Stimulated activated CD4-positive, alpha-beta T cell treated with anti-CD3 and anti-CD28 coated beads, Interleukin-12 subunit alpha, Interleukin-12 subunit beta, amount 100 ng/mL, for 24 hours (primary cell): ENCODE data around the gene SLC45A2.

Experiments used
- DNase-seq, 2 experiments: peaks; one replicate each; pipeline ENCODE4 v3.0.0-alpha.2; 2020; ENCODE audit warnings: low read depth in 2 of 2

Gene SLC45A2

DNA sequence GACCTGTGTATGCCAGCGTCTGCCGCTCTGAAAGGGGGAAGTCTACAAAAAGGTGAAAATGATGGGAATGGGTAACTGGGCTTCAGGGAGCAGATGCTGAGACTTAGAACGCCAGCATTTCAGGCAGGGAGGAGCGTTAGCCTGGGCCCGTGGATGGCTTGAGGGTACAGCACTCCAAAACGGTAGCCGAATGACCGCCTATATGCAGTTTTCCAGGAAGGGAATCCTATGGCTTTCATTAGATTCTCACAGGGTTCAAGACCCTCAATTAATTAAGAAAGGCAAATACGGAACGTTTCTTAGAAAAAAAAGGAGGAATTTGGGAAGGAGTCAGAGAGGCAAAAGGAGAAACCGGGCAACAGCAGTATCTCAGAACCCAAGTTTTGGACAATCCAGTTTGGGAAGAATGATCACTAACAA, 22.7 kb upstream of the SLC45A2 start:
- no peak for DNase-seq

DNA sequence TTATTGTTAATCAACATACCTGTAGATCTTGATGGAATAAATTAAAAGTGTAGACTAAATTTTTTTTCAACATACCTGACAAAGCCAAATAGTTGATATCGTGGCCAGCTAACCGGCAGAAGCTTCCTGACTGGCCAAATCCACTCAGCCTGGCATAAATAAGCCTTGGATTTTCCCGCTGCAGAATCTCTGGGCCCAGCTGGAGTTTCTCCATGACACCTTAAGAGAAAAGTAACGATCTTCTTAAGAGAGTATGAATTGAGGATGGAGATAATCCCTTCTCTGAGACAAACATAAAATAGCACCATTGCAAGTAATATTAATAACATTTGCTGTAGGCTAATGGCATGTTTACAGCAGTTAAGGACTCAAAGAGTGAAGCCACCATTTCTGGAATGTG, 21.2 kb upstream of the SLC45A2 start:
- no peak for DNase-seq

DNA sequence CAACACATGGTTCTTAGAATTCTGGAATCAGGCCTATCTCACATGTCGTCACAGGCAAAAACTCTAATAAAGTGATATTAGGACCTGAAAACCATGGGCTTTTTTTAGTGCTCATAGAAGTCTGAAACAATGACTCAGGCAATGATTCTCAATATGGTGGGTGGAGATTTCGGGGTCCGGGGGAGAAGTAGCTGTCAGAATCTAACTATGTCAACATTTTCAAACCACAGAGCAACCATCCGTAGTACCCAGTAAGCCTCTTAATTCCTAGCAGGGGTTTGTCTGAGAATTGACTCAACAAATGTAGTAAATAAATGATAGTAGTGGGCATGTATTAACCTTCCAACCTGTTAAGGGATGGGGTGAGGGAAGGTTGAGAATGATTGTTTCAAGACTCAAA, 20.7 kb upstream of the SLC45A2 start:
- peak in 1 of 2 experiments; percentile 14 for DNase-seq

DNA sequence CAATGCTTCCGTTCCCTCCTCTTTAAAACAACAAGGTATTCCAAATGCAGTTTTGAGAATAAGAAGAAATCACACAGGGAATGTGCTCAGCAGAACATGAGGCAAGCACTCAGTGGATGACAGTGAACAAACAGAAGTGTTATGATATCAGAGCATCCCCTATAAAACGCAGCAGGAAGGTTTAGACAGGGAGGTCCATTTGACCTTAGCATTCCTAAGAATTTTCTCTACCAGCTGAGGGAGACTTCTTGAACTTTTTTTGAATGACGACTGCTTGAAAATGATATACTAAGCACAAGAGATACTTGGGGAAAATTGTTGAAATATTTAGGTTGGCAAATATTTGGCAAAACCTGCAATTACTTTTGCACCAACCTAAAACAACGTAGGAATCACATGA, 19.4 kb upstream of the SLC45A2 start:
- DNase-seq = no peak

DNA sequence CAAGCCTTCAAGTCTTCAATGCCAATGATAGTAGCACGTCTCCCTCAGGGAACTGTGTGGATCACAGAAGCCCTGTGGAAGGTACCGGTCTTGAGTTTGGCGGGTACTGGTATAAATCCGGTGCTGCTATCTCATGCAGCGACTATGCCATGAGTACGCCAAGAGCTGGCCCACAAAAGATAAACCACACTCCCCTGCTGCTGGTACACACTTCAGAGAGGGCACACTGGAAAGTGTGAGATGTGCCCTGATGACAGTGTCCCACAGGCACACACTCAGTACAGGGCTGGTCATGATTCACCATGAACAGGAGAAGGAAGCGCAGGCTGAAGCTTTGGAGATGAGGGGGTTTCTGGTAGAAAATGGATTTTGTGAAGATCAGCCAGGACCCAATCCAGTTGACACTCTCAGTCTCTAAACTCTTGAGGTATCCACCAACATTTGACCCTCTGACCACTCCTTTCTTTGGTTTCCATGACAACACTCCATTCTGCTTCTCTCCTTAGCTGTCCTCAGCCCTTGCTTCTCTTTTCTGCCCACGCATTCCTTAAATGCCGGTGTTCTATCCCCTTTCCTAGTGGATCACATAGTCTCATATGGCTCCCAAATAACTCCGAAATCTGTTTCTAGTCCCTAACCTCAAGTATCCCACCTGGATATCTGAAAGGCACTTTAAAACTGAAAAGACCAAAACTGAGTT, 18.3 kb upstream of the SLC45A2 start:
- DNase-seq = no peak

DNA sequence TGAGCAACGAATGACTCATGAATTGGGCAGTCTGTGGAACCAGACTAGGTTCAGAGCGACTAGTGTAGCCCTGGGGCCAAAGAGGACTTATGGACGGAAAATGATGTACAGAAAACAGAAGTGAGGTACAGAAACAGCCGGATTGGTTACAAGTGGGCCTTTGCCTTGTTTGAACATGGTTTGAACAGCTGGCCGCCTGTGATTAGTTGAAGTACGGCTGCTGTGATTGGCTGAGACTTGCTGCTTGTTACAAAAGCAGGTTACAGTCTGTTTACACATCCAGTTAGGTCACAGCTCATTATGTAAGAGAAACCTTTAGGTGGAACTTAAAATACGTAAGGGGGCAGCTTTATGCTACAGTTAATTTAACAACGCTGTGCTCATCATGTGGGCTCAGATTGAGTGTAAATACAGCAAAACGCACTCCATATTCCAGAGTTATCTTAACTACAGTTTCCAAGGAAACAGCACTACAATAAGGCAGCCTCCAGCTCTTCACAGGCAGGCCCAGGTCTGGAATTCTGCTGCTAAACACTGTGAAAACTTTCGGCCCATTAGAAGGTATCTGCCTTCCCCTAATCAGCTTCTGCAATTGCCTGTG, 16.8 kb upstream of the SLC45A2 start:
- DNase-seq = no peak

DNA sequence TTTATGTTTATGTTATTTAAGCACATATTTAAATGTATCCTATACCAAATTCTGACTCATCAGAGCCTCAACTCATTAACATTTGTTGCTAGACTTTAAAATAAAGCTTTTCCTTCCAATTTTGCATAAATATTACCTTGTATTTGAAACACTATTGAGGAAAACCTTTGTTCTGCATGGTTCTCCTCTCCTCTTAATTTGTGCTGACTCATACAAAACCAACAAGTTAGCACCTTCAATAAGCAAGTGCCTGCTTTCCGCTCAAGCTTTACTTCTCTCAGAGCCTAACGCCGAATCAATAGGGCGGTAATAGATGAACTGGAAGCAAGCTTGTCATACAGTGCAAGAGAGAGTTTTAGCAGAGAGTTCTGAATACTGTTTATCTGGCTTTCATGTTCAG, 15.5 kb upstream of the SLC45A2 start:
- no peak for DNase-seq

DNA sequence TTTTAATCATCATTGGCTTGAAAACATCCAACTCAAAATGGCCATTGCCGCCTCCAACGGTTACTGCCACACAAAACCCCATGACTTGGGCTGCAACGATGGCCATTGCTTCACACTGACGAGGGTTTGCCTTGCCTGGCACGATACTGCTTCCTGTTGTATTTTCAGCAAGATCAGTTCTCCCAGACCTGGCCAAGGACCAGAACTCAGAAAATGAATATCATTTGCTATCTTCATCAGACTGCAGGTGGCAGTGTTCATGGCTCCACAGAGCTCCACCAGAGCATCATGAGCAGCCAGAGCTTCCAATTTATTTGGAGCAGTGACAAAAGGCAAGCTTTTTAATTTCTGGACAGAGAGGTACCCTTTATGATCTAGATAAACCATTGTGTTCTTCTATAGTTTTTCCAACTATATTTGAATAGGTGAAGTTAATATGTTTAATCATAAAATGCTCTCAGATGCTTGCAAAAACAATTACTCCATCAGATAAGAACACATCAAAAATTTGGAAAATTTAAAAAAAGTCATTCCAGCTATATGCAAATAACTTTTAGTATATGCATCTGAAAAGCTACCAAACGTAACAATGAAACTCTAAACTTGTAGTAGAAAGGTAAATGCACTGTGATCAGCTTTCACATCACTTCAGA, 13.0 kb upstream of the SLC45A2 start:
- no peak for DNase-seq

DNA sequence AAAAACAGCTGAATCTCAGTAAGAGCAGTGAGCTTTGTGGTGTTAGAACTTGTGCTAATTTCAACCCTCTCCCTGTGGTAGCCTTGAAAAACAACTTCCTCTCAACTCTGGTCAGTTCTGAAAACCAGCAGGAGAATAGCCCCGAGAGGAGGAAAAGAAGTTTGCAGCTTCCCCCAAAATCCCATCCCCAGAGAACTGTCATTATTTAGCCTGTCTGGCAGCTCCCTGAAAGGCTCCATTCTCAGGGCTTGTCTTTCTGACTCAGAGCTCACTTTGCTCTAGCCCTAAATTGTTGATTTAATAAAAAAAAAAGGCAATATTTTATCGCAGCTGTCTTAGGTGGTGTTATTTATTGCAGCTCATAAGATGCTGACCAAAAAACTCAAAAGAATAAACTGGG, 11.4 kb upstream of the SLC45A2 start:
- DNase-seq = no peak

DNA sequence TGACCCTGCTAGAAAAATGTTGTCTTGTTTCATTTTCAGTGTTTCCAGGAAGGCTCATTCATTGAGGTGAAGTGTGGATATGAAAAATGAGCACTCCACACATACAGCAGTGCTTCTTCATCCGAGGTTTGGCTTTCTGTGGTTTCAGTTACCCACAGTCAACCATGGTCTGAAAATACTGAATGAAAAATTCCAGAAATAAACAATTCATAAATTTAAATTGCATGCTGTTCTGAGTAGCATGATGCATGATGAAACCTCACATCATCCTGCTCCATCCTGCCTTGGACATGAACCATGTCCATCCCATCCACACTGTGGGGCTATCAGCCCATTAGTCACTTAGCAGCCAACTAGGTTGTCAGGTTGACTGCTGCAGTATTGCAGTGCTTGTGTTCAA, 10.4 kb upstream of the SLC45A2 start:
- DNase-seq = no peak

DNA sequence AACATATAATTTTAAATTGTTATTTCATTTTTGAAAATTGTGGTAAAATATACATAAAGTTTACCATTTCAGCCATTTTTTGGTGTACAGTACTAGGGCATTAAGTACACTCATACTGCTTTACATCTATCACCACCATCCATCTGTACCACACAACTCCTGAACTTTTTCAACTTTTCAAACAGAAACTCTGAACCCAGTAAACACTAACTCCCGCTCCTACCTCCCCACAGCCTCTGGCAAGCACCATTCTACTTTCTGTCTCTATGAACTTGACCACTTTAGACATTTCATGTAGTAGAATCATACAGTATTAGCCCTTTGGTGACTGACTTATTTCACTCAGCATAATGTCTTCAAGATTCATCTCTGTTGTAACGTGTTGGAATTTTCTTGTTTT, 8.4 kb upstream of the SLC45A2 start:
- no peak for DNase-seq

DNA sequence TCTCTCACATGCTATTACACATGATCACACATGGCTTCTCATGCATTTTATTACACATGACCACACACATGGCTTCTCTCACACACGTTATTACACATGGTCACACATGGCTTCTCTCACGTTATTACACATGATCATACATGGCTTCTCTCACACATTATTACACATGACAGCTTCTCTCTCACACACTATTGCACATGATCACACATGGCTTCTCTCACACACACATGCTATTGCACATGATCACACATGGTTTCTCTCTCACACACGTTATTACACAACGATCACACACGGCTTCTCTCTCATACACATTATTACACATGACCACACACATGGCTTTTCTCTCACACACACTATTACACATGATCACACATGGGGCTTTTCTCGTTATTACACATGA, 954 bp upstream of the SLC45A2 start:
- DNase-seq = no peak

DNA sequence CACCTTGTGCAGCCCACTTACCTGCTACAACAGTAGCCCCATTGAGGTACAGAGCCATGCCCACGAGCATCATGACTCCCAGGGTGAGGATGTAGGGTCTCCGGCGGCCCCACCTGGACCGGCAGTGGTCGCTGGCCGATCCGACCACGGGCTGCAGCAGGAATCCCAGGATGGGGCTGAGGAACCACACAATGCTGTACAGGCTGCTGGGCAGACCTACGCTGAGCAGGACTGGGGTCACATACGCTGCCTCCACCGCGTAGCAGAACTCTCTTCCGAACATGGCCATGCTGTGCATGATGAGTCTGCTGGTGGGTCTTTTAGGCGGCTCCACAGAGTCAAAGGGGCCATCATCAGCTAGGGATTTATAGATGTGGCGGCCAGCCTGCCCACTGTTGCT, 315 bp downstream of the SLC45A2 start:
- no peak for DNase-seq

DNA sequence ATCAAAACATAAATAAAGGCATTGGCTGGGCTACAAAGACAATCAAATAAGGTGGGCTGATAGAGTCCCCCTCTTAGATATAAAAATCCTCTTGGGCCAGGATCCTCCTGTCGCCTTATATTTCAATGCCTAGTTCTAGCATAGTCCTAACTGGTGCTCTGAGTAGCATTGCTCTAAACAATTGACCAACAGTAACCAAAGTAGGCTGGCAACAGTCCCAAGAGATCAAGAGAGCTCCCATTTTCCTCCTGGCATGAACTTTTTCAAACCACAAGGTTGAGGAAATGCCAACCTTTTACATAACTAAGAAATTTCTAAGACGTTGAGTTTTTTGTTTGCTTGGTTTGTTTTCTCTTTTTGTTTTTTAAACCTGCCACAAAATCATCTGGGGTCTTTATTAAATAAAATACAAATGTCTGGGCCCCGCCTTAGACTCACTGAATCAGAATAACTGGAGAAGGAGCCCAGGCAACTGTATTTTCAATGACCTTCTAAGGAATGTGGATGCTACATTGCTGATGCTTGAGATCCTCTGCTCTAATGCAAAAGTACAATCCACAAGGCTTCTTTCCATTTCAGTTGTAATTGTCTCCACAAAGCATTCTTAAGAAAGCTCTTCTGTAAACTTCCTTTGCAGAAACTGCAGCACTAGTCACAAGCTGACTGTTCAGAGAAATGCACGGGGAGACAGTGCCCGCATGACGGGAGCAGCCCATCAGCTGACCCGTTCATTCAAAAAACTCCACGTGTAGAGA, 2.9 kb downstream of the SLC45A2 start:
- no peak for DNase-seq

DNA sequence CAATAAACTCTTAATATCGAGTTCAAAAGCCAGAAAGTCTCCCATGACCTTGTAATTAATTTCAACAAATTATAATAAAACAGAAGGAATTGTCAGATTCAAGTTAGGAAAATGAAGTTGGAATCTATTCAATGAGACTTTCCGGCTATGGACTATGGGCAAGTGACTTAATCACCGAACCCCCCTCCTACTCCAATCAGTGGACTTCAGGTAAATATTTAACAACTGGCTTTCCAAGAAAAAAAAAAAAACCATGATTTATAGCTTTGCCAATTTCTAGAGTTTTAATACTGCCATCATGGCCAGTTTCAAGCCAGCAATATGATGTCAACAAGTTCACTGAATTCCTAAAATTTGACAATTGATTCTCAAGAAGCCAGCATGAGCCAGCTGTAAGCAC, 4.5 kb downstream of the SLC45A2 start:
- no peak for DNase-seq

DNA sequence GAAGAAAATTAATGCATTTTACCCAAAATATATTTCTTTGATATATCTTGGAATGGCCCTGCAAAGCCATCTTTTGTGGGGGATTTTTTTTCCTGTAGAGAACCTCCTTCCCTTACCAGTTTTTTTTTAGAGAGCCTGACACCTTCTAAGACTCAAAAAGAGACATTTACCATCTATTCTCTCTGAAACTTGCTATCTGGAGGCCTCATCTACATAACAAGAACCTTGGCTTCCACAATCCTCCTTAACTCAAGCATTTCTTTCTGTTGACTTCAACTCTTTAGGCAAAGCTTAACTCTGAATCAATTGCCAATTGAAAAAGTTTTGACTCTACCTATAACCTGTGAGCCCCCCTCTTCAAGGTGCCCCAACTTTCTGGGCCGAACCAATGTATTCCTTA, 6.2 kb downstream of the SLC45A2 start:
- no peak for DNase-seq

DNA sequence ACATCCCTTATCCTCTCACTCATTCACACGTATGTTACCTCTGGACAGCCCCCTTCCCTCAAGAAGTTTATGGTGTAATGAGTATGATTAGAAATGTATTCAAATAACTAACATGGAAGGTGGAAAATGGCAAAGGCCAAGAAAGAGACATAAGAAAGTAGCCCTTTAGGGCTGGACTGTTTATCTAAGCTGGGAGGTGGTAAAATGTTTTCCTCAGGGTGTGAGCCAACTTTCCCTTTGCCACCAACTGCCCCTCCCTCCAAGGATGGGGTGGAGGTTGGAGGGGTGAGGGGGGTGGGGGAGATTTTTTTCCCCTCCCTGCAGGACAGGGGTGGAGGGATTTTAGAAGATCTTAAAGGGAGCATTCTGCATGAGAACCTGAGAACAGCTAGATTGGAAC, 8.2 kb downstream of the SLC45A2 start:
- DNase-seq = no peak

DNA sequence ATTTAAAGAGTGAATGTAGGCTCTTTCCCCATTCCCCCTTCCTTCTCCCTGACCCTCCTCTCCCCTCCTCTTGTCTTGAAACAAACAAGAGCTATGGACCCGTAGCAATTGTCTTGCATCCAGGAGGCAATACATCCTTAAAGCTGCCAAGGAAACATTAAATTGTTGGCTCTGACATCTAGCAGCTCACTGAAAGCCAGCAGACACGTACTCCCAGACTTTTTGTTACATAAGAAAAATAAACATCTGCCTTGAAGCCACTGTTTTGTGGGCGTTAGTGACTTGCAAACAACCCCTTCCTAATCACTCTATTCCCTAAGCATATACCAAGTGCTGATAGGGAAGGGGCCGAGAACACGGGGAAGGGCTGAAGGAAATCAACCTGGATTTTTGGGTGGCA, 8.6 kb downstream of the SLC45A2 start:
- DNase-seq = no peak

DNA sequence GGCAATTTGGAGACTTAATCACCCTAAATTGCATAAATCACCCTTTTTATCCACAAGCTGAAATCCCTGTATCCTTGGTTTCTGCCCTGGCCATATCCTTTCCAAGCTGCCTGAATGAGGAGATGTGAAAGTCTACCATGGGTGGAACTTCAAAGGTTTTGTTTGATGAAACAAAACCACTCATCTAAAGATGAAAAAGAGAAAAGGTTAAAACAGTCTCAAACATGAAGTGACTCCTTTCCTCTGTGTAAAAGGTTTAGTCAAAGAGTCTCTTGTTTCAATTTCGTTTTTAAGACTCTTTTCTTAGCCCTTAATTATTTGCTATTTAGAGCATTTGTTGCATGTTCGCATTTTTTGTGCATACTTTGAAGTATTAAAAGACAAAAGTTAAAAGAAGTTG, 11.2 kb downstream of the SLC45A2 start:
- no peak for DNase-seq

DNA sequence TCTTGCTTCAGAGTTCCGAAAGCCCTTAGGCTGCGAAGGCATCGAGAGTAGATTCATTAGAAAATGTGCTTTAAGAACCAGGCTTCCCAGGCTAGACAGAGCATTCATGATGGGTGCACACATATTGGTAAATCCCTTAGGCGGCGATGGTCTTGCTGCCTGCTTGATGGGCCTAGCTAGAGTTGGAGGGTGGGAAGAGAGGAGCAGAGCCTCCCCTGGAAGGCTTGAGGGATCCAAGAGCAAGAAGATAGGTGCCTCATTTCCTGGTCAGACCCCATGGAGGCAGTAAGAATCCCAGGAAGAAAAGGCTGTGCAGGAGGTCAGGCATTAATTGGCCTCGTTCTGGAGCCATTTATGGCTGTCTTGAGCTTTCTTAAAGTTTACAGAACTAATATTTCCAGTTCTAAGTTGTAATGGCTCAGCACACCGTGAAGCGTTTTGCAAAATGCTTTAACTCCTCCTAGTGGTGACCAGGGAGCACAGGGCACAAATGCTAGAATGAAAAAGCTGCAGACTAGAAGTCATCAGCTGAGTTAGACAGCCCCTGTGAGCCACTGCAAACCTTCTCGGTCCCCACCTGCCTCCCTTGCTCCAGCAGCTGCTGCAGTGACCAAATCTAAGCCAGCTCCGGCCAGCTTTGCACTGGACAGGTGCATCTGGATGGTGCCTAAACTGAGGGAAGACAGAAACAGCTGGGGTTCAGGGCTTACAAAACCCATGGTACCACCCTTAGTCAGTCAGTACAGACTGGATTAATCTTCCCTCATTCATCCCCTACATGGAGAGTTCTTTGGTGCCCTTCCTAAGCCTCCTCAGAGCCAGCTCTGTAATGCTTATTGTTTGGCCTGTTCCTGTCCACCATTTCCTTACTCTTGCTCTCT, 14.7 kb downstream of the SLC45A2 start:
- DNase-seq = no peak

DNA sequence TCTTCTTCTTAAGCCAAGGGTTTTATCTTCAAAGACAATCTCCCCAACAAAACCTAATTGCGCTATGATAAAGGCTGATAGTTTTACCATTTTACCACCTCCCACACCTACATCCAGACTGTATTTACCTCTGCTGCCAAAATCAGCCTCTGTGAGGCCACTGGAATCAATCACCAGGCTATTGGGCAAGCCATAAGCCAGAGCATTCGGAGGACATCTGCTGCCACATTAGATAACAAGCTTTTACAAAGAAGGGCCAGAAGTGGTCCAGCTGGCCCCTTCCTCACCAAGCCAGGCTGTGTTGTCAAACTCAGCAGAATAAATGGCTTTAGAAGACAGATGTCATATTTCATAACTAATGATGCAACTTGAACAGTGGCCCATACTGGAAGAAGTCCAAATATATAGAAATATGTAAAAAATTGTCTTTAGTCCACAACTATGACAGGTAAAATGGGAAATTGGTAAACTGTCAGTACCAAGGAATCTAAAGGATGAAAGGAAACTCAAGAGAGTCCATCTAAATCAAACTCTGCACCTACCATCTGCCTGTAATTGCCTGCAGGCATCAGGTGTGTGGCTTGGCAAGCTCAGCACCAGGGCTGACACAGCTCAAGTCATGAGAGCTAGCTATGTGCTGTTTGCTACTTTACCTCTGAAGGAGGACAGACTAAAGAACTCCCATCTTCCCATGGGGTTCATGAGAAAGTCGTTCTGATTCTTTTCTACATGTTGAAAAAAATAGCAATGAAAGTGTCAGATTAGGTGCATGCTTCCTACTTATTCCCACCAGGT, 16.1 kb downstream of the SLC45A2 start:
- DNase-seq = no peak
